GM18861 (cell line): ENCODE measurements around the gene HOXC11.

Experiments
- ATAC-seq: cut with Tn5 transposase; IDR thresholded peaks from one replicate; pipeline ENCODE4 v1.9.1; 2021; ENCODE audit not compliant: unreplicated experiment

HOXC11 gene

GRCh38 chr12:53971686-53972085, 1.2 kb upstream of the HOXC11 start:
- ATAC-seq = no peak

- ATAC-seq = no peak
These were observed 699 bp upstream of the HOXC11 start for GRCh38 chr12:53972152-53972702.

GRCh38 chr12:53973236-53974042, 513 bp downstream of the HOXC11 start:
- ATAC-seq = no peak

- ATAC-seq = no peak
These were observed 1.4 kb downstream of the HOXC11 start, which contains the start of gene HOTAIR for GRCh38 chr12:53974084-53975063. TSS of gene HOTAIR (minus strand) at chr12:53974954.

- ATAC-seq = no peak
These were observed 2.1 kb downstream of the HOXC11 start for GRCh38 chr12:53975064-53975471.

- no peak for ATAC-seq
These were observed 2.7 kb downstream of the HOXC11 start for GRCh38 chr12:53975479-53976152.

GRCh38 chr12:53976172-53976822, 3.4 kb downstream of the HOXC11 start:
- ATAC-seq = no peak

- no peak for ATAC-seq
These were observed 4.1 kb downstream of the HOXC11 start for GRCh38 chr12:53976823-53977595.

- ATAC-seq = no peak
These were observed 4.9 kb downstream of the HOXC11 start for GRCh38 chr12:53977596-53978445.

GRCh38 chr12:53978477-53979356, 5.8 kb downstream of the HOXC11 start:
- no peak for ATAC-seq

- no peak for ATAC-seq
These were observed 7.3 kb downstream of the HOXC11 start for GRCh38 chr12:53980104-53980801.

- no peak for ATAC-seq
These were observed 8.0 kb downstream of the HOXC11 start for GRCh38 chr12:53980802-53981496.

GRCh38 chr12:53981634-53982565, 9.0 kb downstream of the HOXC11 start:
- no peak for ATAC-seq

- ATAC-seq = no peak
These were observed 10.0 kb downstream of the HOXC11 start for GRCh38 chr12:53982648-53983567.
